Measurements from ENCODE around the gene ONECUT2. TPM values are rescaled to one million over a fixed set of nuclear protein-coding genes. Genes with fewer than 3 reads are reported as not detected.

Gene ONECUT2
- total and polyA plus RNA-seq, 9 donors, result under 0.01 to 0.30 (median 0.10) TPM

DNA sequence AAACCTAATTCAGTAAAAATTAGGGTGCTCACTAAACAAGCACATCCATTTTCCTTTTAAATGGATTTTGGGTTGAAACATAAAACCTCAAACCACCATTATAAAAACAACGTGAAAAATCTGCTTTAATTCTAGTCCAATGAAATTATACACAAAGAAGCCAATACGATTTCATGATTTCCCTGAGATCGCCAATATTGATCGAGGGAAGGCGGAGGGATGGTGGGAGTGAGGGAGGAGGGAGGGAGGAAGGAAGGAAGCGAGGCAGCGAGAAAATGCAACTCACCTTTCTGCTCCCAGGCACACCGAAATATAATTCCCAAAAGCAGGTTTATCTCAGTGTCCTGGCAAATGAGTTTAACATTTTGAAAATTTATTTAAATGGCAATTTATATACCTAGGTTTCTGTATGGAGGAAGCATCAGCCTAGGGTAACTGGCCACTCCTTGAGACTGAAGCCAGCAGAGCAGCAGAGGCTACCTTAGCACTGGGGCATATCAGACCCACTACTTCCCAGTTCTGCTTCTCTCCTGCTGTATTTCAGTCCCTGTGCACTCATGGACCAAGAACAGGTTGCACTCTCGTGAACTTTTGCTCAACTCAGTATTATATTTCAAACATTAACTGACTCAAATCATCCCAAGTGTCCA lies 2.3 kb upstream of the ONECUT2 start:
- no peaks in the 10 kb centered on the region for H3K36me3 ChIP-seq
- WGBS, 3 donors, result 3 to 7% (median 6%) methylated on average over 9 of the region's 9 CpGs
- DNase-seq, result no peak
- H3K9me3 ChIP-seq, result peaks cover 0 to 11% of the 10 kb centered on the region in 2 donors
- H3K4me3 ChIP-seq, result no peak overlapping the region
- TF ChIP-seq, protein P1, sequence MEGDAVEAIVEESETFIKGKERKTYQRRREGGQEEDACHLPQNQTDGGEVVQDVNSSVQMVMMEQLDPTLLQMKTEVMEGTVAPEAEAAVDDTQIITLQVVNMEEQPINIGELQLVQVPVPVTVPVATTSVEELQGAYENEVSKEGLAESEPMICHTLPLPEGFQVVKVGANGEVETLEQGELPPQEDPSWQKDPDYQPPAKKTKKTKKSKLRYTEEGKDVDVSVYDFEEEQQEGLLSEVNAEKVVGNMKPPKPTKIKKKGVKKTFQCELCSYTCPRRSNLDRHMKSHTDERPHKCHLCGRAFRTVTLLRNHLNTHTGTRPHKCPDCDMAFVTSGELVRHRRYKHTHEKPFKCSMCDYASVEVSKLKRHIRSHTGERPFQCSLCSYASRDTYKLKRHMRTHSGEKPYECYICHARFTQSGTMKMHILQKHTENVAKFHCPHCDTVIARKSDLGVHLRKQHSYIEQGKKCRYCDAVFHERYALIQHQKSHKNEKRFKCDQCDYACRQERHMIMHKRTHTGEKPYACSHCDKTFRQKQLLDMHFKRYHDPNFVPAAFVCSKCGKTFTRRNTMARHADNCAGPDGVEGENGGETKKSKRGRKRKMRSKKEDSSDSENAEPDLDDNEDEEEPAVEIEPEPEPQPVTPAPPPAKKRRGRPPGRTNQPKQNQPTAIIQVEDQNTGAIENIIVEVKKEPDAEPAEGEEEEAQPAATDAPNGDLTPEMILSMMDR (IDR thresholded peaks at IDR 0.05), result no peak
- TF ChIP-seq POLR2A (IDR thresholded peaks at IDR 0.05) (no peak), EP300 (IDR thresholded peaks at IDR 0.05) (no peak)
- intact Hi-C loops (cut with DNase I), result no loop called here
- peaks cover 12% of the 10 kb centered on the region for H3K4me1 ChIP-seq (ENCODE audit: insufficient read depth)
- peaks cover 6% of the 10 kb centered on the region for H3K27me3 ChIP-seq
- H3K27ac ChIP-seq, result no peak overlapping the region

GRCh38 chr18:57433482-57433881 lies 1.7 kb upstream of the ONECUT2 start:
- H3K27ac ChIP-seq, result no peak overlapping the region
- WGBS, 3 donors, result 3 to 4% (median 3%) methylated on average over 6 of the region's 6 CpGs
- no peak for DNase-seq
- peaks cover 0 to 6% of the 10 kb centered on the region in 2 donors for H3K9me3 ChIP-seq
- H3K4me1 ChIP-seq (ENCODE audit: insufficient read depth), result peaks cover 12% of the 10 kb centered on the region
- H3K4me3 ChIP-seq, result no peak overlapping the region
- intact Hi-C loops (cut with DNase I), result no loop called here
- no peaks in the 10 kb centered on the region for H3K36me3 ChIP-seq
- TF ChIP-seq POLR2A (IDR thresholded peaks at IDR 0.05) (no peak), EP300 (IDR thresholded peaks at IDR 0.05) (no peak)
- TF ChIP-seq, protein P1 (IDR thresholded peaks at IDR 0.05), result no peak
- no peaks in the 10 kb centered on the region for H3K27me3 ChIP-seq

GRCh38 chr18:57433934-57434535 lies 1.1 kb upstream of the ONECUT2 start:
- Histone ChIP-seq H3K36me3 (no peaks in the 10 kb centered on the region), H3K9me3 (peaks cover 0 to under 1% of the 10 kb centered on the region in 2 donors), H3K27me3 (no peaks in the 10 kb centered on the region), H3K4me1 (ENCODE audit: insufficient read depth) (peaks cover 8% of the 10 kb centered on the region), H3K27ac (no peak overlapping the region), H3K4me3 (peak overlapping the region; percentile 43)
- TF ChIP-seq POLR2A (IDR thresholded peaks at IDR 0.05), result no peak
- no peak for TF ChIP-seq EP300 (IDR thresholded peaks at IDR 0.05)
- TF ChIP-seq, protein P1 (IDR thresholded peaks at IDR 0.05), result no peak
- WGBS, 3 donors, result 2 to 3% (median 3%) methylated on average over 25 of the region's 25 CpGs
- no peak for DNase-seq
- intact Hi-C loops (cut with DNase I), result no loop called here

GRCh38 chr18:57435846-57436190 lies 644 bp downstream of the ONECUT2 start:
- no peak overlapping the region for H3K4me3 ChIP-seq
- DNase-seq, result no peak
- intact Hi-C loops (cut with DNase I), result no loop called here
- WGBS, 3 donors, result 1 to 3% (median 2%) methylated on average over 35 to 43 of the region's 44 CpGs
- H3K4me1 ChIP-seq (ENCODE audit: insufficient read depth), result peaks cover 8% of the 10 kb centered on the region
- peaks cover 2% of the 10 kb centered on the region for H3K27me3 ChIP-seq
- TF ChIP-seq POLR2A (IDR thresholded peaks at IDR 0.05) (no peak), EP300 (IDR thresholded peaks at IDR 0.05) (no peak)
- TF ChIP-seq, protein P1 (IDR thresholded peaks at IDR 0.05), result no peak
- H3K9me3 ChIP-seq, result no peaks in the 10 kb centered on the region
- H3K36me3 ChIP-seq, result no peaks in the 10 kb centered on the region
- no peak overlapping the region for H3K27ac ChIP-seq

Data from ovary (tissue), 9 donors.